ENCODE results near the gene SYNDIG1L.

DNA sequence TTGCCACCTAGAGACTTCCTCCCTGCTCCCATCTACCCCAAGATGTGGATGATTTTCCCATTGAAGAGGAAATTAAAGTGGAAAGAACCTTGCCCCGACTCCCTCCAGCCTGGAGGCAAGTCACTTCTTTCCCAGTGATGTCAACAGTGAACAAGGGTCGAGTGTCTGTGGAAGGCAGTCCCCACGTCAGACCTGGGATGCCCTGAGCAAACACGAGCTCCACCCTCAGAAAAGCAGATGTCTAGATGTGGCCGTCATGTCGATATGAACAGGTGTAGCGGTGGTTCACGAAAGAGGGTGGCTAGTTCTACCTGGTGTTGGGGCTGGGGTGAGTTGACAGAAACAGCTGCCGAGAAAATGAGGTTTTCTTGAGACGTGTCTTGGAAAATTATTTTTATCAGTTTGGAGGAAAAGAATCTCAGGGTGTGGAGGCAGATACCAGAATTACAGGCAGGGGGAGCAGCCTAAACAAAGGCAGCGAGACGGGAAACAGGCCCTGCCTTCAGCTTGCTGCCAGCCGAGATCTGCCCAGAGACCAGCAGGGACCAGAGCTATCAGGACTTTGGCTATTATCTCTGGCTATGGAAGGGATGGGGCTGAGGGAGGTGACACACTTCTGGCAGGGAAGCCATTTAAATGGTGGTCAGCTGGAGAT lies 25.9 kb downstream of the SYNDIG1L start:
- TF ChIP-seq, protein P1, sequence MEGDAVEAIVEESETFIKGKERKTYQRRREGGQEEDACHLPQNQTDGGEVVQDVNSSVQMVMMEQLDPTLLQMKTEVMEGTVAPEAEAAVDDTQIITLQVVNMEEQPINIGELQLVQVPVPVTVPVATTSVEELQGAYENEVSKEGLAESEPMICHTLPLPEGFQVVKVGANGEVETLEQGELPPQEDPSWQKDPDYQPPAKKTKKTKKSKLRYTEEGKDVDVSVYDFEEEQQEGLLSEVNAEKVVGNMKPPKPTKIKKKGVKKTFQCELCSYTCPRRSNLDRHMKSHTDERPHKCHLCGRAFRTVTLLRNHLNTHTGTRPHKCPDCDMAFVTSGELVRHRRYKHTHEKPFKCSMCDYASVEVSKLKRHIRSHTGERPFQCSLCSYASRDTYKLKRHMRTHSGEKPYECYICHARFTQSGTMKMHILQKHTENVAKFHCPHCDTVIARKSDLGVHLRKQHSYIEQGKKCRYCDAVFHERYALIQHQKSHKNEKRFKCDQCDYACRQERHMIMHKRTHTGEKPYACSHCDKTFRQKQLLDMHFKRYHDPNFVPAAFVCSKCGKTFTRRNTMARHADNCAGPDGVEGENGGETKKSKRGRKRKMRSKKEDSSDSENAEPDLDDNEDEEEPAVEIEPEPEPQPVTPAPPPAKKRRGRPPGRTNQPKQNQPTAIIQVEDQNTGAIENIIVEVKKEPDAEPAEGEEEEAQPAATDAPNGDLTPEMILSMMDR (IDR thresholded peaks at IDR 0.05), result no peak
- TF ChIP-seq POLR2A (IDR thresholded peaks at IDR 0.05), result no peak
